Right renal pelvis (tissue), 4 donors: ENCODE results near the gene SH2D5. TPM values are rescaled to one million over a fixed set of nuclear protein-coding genes. Genes with fewer than 3 reads are reported as not detected.
"Not testable (repeated sequence)": the region's sequence is repeated elsewhere in the genome, so short reads cannot be mapped to it uniquely, and the experiment has no call there.

Experiments
- DNase-seq, 4 donors: peaks; one replicate each; pipeline ENCODE4 v3.0.0-alpha.2; 2013; ENCODE audit warnings: low read depth in 4 of 4, low spot score in 3 of 4, missing footprints in 1 of 4
- polyA plus RNA-seq, 4 donors: library from polyadenylated mRNA; unstranded; fragments of 120-200 nt; gene quantifications; one replicate each; pipeline ENCODE4 v1.2.1, GENCODE V29; 2013; ENCODE audit not compliant: insufficient read length in 4 of 4

Gene SH2D5
- polyA plus RNA-seq, 4 donors, result 0.80 to 1.4 (median 1.1) TPM

DNA sequence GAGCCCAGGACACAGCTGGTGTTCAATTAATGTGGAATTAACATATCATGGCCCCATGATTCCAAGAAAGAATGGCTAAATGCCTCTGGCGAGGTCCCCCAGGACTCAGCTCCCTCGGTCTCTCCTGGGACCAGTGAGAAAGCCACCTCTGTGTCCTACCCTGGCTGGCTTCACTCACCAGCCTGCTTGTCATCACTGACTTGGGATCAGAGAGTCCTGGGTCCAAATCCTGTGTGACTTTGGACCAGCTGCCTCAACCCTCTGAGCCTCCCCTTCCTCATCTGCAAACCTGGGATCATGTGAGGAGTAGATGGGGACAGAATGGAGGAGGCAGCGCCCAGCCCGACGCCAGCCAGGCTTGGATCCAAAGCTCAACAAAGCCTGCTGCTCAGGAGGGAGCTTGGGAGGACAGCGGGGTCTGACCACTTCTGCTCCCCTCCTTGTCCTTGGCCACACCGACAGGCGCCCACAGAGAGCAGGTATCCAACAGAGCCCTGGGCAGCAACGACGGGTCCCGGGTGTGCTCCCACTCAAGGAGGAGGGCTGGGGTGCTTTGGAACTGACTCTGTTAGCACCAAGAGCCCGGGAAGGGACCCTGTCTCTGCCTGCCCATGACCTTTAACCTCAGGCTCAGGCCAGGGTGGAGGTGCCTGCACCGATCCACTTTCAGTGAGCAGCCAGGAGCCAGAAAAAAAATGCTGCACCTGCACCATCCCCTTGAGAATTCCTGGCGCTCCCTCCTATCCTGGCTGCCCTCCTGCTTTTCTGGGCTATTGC, 3.2 kb downstream of the SH2D5 start:
- no peak for DNase-seq

DNA sequence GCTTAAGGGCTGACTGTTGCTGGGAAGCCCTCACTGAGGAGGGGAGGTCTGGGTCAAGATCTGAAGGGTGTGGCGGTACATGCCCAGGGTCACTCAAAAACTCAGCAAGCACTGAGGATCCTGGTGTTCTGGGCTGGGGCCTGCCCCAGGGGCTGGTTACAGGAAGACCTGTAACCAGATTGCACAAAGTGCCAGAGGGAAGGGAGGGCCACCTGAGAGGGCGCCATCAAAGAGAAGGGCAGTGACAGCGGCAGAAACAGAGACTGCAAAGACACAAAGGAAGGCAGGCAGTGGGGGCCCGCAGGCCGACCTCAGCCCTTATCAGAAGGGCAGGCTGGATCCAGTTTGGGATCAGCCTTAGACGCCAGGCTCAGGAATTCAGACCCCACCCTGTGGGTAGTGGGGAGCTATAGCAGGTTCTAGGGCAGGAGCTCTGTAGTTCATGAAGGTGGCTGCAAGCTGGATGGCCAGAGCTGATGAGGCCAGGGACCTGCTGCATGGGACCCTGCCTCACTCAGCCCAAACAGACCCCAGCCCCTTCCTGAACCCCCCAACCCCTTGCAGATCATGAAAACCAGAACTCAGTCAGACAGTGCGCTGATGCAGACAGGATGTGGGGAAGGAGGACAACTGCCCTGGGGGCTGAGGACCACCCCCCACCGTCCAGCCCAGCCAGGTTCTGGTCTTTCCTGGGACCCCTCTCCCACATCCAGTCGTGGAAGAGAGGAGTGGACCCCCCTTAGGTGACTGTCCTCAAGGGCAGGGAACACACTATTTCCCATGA, 3.9 kb downstream of the SH2D5 start:
- DNase-seq, result no peak

DNA sequence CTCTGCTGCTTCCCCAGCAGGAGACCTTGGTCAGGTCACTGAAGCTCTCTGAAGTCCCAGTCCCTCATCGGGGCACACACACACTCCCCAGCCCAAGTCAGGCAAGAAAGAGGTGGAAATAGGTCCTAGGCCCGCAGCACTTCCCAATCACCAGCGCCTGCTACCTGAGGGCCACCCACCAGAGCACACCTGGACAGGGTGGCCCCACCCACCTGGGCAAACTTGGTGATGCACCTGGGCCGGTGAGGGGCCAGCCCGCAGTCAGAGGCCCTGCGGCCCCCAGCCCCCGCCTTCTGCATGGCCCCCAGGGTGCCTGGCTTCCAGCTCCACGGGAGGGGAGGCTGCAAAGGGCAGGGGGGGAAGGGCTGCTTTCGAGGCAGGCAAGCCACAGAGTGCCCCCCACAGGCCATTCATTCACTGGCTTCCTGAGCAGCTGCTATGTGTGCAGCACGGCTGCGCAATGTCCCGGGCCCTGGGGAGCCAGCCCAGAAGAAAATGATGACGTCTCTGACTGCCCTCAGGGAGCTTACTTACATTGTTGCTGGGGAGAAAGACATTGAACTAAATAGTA, 4.7 kb downstream of the SH2D5 start:
- no peak for DNase-seq

DNA sequence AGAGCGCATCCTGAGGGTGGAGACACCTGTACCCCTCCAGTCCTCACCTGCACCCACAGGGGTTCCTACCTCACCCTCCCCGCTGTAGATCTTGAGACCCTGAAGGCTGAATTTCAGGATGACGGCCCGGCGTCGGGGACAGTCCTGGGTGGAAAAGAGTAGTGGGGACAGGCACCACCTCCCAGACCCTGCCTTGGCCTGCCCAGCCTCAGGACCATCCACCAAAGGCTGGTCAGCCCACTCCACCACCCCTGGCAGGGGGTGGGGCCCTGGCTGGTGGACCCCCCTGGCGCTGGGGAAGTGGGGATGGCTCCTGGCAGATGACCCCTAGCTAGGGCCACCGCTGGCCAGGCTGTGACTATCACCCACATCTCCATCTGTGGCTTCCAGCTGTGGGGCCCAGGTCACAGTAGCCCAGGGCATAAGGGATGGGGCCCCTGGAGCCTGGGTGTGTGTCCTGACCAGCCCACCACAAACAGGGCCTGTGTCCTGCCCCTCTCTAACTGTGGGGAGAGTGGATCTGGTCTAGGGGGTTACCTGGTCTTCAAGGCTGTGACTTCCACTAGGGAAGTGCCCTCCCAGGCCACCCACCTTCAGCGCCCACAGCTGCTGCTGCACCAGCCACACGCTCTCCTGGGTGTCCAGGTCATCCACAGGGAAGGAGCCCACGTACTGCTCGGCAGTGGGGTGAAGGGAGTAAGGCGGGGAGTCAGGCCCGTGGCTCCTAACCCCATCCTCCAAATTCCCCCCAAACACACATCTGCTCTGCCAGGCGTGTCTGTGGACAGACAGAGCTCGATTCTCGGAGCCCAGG, 5.4 kb downstream of the SH2D5 start:
- no peak for DNase-seq

DNA sequence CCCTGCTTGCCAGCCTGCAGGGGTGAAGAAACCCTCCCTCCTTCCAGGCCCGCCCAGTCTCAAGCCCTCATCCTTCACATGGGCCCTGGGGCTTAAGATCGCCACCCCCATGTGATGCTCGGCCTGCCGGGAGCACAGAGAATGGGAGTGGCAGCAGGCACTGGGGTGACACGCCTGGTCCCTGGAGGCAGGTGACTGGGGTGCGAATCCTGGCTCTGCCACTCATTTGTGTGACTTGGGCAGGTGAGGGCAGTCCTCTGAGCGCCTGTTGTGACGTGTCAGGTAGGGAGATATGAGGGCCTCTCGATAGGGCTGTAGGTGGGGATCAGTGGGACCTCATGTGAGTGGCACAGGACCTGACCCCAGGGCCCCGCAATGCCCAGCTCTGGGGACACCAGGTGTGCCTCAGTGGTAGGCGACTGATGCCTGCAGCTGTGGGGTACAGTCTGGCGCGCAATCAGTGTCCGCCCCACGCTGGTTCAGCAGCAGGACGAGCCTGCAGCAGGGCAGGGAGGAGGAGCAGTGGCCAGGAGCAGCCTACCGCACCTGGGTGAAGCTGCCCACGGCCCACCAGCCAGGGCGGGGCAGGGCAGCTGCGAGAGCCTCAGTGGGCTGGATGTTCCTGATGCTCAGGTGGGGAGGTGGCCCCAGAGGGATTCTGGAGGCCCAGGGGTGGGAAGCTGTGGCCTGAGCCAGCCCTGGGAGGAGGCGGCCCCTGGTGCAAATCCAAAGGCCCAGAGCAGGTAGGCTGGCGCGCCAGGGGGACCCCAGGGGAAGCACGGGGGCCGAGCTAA, 6.2 kb downstream of the SH2D5 start:
- no peak for DNase-seq

DNA sequence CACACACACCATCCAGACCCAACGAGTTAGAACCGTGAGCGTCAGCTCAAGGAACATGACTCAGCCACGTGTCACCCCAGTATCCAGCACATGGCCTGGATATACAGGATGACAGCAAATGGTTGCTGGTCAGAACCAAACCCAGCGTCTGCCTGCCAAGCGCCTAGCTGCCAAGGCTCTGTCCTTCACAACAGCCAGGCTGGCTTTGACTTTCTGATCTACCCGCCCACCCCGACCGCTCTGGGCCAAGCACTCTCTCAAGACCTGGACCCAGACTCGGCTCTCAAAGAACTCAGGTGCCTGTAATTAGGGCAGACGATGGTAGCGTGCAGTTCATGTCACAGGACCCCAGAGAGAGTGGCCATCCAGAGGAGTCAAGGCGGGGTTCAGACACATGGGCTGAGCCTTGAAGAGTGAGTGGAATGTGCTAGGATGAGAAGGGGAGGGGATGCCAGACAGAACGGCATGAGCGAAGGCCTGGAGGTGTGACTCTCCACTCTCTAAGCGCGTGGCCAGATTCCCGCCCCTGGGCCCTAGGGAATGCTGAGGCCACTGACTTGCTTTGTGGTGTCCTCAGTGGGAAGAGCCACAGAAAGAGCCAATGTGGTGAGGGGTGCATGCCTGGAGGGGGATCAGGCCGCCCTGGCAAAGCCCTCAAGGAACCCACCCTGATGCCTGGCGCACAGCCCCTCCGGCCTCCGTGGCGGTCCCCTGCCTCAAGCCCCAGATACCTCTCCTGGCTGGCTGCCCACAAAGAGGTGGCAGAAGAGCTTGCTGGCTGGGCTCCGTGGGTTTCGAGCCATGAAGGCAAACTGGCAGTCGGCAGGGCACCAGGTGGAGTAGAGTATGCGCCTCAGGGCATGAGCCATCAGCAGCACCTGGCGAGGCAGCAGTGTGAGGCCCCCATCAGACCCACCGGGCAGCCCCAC, 7.0 kb downstream of the SH2D5 start:
- DNase-seq, result no peak

DNA sequence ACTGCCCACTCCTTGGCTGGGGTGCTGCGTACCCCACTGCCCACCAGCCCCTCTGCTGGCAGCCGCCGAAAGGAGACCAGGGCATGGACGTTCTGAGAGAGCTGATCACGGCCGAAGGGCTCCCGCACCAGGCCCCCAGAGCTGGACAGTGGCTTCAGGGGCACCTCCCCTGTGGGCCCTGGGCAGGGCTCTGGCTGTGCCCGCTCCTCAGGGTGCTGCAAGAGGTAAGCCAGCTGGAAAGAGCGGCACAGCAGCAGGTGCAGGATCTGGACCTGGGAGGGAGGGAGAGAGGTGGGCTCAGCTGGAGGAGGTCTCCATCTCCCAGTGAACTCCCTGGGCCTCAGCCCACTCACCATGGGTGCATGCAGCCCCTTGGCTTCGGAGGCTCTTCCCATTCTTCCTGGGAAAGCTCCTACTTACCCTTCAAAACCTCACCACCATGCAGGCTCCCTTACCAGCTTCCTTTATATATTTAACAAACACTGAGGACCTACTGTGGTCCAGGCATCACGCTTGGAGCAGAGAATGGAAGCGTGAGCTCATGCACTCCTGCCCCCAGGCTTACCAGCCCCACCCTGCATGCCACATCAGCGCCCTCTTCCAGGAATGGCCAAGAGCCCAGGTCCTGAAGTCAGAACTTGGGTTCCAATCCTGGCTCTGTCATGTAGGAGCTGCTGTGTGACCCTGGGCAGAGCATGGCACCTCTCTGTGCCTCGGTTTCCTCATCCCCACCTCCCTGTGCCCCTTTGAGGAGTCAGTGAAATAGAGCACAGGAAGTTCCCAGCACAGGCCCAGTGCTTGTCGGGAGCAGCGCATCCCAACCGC, 7.9 kb downstream of the SH2D5 start:
- no peak for DNase-seq

DNA sequence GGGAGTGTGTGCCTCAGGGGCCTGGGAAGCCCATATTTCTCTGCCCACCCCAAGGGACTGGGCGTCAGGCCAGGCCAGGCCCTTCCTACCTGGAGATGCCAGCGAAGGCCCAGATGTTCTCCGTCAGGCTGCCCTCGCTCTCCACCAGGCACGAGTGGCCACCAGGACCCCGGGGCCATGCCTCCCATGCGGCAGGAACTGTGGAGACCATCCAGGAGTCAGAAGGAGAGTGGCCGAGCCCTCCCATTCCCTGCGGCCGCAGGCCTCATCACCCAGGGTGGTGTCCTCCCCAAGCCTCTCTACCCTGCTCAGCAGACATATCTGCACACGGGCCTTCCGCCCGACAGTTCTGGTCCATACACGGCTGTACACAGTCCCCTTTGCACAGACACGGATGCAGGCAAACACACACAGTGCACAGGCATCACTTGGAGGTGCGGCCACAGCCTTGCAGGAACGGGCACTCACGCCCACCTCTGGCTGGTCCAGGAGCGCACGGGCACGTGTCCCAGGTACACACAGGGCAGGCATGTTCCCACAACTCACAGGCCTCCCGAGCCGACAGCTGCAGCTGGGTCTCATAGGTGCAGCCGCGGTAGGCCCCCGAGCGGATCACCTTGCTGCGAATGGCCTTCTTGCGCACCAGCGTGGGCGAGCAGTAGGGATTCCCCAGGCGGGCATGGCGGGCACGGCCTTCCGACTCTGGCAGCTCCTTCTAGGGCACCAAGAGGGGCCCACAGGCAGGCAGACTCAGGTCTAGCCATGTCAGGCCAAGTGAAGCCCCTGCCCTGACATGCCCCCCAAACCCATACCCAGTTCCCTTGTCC, 8.8 kb downstream of the SH2D5 start:
- DNase-seq, result no peak

DNA sequence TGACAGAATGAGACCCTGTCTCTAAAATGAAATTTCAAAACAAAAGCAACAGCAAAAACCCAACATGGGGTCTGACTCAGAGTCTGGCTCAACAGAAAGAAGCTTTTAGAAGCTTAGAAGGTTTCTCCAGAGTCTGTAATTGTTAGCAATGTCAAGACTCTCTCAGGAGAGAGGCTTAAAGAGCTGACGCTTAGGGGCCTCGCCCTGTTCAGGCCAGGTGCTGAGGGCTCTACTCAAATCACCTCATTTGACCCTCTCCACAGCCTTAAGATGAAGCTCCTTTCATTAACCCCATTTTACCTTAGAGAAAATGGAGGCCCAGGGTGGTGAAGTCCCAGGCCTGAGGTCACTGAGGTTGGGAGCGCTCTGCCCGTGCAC, 9.4 kb downstream of the SH2D5 start:
- no peak for DNase-seq

DNA sequence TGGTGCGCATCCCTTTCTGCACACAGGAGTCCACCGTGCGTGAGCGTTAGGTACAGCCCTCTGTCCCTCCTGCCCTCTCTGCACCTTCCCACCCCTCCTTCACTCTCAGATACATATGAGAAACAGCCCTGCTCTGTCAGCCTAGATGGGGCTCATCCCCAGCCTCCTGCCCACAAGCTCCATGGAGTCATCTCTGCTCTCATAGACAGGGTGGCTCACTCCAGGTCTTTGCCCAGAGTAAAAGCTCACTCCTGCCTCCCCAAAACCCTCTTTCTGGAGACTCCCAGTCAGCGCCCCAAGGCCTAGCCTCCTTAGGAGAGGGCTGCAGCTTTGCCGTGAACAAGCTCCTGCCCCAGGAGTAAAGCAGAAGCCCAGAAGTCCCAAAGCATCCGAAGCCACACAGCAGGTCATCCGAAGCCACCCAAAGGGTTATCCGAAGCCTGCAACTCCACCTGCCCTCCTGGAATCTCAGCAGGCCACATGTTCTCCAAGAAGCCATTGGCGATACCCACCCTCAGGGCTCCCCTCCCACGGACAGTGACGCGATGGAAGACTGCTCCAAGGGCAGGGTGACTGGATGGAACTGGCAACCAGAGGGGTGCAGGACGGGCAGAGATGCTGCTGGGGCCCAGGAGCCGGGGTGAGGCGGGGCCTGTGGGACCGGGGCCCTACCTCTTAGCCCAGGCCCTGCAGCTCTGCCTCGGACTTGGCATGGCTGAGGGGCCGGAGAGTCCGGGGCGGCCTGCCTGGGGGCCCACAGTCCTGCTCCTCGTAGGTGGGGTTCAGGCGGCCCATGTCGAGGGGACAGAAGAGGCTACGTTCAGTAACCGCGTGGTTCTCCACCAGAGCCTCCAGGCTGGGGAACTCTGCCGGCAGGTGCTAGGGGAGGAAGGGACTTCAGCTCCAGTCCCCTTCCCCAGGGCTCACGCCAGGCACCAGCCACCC, 11.1 kb downstream of the SH2D5 start:
- no peak for DNase-seq

DNA sequence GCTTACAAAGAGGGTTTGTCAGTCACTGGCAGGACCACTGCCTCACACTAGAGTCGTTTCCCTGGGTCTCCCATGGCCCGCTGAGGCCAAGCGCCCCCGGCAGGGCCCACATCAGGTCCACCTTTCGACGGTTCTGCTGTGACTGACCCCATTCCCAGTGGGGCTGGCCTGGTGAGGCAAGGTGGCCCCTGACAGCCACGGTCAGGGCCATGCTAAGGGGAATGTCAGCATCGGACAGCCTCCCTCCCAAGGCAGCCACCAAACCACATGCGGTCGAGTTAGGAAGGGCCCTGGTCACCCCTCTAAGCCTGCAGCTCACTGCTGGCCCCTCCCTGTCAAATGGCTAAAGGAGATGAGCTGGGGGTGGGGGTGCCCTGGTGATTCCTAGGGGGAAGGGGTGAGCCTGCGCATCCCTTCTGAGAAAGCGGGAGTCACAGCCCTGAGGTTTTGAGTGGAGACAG, 11.8 kb downstream of the SH2D5 start:
- DNase-seq, result no peak

DNA sequence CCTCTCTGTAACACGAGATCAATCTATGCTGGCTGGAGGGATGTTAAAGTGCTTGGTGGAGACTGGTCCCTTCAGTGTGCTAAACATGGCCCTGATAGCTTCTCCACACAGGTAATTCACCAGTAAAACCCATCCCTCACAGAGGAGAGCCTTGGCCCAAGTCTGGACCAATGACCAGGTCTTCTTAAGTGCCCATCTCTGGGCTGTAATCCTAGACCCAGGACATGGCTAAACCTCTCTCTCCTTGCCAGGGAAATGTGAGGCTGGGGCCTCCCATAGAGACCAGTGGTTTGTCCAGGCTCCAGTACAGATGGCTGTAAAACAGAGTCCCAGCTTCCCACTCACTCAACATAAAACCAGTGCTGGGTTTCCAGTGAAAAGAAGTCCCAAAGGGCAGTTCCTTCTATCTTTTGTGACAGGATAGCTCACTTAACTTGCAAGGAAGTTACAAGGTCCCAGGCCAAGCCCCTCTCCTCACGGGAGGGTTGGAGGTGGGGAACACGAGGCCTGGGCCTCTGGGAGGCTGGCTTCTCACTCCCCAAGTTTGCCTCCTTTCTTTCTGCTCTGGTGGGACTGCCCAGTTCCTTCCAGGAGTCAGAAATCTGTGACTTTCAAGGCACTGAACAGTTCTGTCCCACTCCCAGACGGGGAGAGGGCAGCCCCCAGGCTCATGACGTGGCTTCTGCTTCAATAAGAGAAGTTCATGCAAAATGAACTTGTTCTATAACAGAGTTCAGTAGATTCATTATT, 12.5 kb downstream of the SH2D5 start:
- no peak for DNase-seq

DNA sequence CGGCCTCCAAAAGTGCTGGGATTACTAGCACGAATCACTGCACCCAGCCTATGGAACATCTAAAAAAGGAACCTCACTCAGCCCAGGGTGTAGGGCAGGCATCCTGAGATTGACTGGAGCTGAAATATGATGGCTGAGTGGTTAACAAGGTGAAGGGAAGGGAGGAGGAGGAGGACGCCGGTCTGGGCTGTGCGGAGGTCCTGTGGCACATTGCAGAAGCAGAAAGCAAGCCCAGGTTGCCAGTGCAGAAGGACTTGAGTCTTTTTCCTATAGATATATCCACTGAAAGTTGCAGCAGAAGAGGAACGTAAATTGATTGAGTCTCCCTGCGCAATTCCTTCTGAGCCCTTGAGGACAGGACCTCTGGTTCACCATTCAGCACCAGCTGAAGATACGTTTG, 13.2 kb downstream of the SH2D5 start:
- DNase-seq, result no peak

DNA sequence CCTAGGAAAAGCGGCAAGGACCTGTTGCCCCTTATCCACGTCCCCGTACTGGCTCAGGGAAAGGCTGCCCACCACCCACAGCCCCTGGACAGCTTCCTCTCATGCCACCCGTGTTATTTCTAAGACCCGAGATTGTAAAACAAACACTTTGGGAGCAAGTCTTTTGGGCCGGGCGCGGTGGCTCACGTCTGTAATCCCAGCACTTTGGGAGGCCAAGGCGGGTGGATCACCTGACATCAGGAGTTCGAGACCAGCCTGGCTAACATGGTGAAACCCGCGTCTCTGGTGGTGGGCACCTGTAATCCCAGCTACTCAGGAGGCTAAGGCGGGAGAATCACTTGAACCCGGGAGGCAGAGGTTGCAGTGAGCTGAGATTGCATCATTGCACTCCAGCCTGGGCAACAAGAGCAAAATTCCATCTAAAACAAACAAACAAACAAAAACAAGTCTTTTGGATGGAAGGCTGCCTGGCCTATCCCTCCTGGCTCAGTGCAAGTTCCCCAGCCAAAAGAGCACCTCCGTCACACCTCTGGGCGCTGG, 14.1 kb downstream of the SH2D5 start:
- DNase-seq, result not testable (repeated sequence)
